DMS53 (cell line): ENCODE data around the gene GCKR.
A peak's percentile ranks its signal among the peaks of the same experiment; 100 is the strongest.
"Not testable (repeated sequence)": the region's sequence is repeated elsewhere in the genome, so short reads cannot be mapped to it uniquely, and the experiment has no call there.

Experiments
- DNase-seq: peaks from one replicate; lab custom pipeline; 2025; lab: John Stamatoyannopoulos, UW

The GCKR gene

DNA sequence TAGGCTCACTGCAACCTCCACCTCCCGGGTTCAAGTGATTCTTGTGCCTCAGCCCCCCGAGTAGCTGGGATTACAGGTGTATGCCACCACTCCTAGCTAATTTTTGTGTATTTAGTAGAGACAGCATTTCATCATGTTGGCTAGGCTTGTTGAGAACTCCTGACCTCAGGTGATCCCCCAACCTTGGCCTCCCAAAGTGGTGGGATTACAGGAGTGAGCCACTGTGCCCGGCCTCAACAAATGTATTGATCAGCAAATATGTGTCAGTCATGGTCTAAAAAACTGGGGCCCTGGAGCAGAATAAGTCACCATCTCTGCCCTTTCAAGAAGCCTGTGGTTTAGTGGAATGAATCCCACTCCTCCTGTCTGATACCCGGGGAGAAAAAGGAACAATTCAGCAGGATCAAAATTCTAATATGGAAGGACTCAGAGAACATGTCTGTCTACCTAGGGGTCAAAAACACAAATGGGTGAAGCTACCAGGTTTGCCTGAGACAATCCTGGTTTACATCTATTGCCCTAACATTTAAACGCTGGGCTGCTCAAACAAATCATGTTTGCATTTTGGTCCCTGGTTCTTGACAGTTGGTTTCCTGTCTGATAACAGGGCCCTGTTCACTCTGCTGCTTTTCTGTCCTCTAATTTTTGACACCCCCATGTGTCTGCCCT is 21.6 kb downstream of the GCKR start:
- no peak for DNase-seq

DNA sequence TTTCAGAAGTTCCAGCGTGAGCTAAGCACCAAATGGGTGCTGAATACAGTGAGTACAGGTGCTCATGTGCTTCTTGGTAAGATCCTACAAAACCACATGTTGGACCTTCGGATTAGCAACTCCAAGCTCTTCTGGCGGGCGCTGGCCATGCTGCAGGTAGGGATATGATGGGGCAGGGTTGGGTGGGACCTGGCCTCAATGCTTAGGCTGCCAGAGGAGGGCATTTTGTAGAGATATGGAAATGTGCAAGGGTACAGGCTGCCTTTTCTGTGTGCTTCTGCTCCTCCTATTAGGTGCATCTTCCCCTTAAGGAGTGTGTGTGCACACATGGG is 22.1 kb downstream of the GCKR start:
- DNase-seq: no peak

DNA sequence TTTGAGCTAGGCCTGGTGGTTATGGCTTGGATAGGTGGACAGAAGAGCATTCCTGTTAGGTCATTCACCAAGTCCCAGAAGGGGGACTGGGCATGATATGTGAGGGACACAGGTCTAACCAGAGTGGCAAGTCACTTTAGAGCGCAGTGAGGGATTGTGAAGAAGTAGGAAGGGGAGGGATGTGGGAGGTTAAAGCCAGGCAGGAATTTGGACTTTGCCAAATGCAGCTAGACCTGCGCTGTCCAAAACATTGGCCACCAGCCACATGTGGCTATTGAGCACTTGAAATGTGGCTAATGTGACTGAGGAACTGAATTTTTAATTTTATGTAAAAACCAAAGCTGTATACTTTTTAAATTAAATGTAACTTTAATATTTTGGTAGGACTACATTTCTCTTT is 23.7 kb downstream of the GCKR start:
- DNase-seq: no peak

DNA sequence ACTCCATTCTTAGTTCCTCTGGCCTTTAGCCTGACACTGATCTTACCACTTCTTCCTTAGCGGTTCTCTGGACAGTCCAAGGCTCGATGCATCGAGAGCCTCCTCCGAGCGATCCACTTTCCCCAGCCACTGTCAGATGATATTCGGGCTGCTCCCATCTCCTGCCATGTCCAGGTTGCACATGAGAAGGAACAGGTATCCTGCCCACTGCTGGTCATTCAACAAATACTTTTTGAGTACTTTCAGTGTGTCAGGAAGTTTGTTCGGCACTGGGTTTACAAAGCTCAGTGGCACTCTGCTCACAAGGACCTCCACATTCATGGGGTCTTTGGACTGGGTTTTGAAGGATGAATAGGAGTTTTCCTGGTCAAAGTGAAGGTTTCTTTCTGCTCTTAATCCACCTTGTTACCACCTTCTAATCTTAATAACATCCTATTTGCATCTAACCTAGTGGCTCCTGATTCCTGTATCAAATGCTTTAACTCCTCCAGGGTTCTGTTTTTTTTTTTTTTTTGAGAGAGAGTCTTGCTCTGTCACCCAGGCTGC is 25.8 kb downstream of the GCKR start:
- no peak for DNase-seq

DNA sequence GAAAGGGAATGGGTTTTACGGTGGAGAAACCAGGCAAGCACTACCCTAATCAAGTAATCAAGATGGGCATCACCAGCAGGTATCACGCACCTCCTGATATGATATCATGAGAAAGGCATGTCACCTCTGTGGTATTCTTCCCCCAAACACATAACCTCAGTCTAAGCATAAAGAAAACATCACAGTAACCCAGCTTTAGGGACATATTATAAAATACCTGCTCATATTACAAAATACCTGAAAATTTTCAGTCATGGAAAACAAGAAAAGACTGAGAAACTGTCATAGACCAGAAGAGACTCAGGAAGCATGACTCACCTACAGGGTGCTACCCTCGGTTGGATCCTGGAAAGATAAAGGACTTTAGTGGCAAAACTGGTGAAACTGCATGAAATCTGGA is 30.5 kb downstream of the GCKR start:
- peak; percentile 51 for DNase-seq

DNA sequence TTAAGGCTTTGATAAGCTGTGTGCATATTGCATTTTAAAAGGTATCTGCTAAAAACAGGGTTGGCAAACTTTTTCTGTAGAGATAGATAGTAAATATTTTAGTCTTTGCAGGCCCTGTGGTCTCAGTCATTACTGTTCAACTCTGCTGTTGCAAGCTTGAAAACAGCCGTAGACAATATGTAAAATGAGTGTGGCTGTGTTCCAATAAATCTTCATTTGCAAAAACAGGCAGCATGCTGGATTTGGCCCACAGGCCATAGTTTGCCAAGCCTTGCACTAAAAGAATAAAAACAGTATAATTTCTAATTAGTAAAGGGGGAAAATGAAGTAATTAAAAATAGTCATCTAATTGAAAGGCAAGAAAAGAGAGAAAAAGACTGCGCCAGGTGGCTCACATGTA is 35.3 kb downstream of the GCKR start:
- DNase-seq: no peak

DNA sequence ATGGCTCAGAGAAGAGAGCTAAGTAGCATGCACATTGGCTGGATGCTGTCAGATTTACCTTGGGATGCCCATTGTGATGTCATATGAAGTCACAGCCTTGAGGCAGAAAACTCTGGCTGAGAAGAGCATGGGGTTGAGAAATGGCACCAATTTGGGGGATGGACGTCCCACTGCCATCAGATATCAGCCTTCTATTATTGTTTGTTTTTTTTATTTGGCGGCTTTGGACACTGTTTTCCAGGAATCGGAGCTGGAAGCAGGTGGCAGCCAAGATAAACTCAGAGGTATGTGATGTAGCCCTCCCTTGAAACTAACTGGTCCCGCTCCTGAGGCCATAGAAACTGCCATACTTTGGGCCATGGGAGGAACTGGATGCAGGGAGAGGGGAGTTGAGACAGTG is 40.6 kb downstream of the GCKR start:
- DNase-seq: no peak

DNA sequence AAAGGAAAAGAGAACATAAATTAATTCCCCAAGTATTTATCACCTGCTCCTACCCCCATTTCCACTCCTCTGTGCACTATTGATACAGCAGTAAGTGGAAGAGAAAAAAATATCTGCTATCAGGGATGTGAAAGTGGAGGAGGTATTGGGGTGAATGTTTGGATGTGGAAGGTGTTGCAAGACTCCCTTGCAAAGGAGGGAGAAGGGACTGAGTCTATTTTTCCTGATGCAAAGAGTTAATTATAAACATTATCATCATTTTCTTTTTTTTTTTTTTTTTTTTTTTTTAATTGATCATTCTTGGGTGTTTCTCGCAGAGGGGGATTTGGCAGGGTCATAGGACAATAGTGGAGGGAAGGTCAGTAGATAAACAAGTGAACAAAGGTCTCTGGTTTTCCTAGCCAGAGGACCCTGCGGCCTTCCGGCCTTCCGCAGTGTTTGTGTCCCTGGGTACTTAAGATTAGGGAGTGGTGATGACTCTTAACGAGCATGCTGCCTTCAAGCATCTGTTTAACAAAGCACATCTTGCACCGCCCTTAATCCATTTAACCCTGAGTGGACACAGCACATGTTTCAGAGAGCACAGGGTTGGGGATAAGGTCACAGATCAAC is 42.3 kb downstream of the GCKR start:
- not testable (repeated sequence) for DNase-seq

DNA sequence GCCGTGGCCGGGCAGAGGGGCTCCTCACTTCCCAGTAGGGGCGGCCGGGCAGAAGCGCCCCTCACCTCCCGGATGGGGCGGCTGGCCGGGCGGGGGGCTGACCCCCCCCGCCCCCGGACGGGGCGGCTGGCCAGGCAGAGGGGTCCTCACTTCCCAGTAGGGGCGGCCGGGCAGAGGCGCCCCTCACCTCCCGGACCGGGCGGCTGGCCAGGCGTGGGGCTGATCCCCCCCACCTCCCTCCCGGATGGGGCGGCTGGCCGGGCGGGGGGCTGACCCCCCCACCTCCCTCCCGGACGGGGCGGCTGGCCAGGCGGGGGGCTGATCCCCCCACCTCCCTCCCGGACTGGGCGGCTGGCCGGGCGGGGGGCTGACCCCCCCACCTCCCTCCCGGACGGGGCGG is 43.0 kb downstream of the GCKR start:
- not testable (repeated sequence) for DNase-seq

DNA sequence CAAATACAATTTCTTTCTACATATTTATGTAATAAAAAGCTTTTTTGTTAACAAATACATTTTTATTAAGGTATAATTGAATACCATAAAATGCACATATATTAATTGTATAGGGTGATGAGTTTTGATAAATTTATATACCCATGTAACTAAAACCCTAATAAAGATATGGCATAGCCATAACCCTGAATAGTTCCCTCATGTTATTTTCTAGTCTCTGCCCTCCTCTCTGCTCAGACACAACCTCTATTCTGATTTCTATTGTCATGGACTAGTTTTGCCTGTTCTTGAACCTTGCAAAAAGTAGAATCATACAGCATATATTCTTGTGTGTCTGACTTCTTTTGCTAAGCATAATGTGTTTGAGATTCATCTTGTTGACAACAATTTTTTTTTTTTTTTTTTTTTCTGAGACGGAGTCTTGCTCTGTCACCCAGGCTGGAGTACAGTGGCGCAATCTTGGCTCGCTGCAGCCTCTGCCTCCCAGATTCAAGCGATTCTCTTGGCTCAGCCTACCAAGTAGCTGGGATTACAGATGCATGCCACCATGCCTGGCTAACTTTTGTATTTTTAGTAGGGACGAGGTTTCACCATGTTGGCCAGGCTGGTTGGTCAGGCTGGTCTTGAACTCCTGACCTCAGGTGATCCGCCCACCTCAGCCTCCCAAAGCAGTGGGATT is 47.6 kb downstream of the GCKR start:
- no peak for DNase-seq

DNA sequence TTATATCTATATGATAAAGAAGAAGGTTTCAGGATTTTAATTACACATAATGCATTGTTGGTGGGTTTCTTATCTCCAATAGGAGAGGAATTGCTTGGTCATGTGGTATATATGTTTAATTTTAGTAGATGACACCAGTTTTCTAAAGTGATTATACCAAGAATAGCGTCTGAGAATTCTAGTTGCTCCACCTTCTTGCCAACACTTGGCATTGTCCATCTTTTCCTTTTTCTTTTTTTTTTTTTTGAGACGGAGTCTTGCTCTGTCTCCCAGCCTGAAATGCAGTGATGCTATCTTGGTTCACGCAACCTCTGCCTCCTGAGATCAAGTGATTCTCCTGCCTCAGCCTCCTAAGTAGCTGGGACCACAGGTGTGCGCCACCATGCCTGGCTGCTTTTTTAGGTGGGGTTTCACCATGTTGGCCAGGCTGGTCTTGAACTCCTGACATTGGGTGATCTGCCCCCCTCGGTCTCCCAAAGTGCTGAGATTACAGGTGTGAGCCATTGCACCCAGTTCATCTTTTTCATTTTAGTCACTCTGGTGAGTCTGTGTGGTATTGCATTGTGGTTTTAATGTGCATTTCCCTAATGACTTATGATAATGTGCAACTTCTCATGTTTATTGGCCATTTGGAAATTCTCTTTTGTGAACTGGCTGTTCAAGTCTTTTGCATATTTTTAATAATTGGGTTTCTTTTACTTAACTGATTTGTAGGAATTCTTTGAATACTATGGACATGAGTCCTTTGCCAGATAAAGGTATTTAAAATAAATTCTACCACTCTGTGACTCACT is 48.9 kb downstream of the GCKR start:
- no peak for DNase-seq

DNA sequence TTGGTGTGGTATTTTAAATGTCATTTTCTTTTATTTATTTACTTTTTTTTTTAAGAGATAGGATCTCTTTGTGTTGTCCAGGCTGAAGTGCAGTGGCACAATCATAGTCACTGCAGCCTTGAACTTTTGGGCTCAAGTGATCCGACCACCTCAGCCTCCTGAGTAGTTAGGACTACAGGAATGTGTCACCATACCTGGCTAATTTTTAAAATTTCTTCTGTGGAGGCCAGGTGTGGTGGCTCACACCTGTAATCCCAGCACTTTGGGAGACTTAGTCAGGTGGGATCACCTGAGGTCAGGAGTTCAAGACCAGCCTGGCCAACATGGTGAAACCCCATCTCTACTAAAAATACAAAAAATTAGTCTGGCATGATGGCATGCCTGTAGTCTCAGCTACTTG is 52.7 kb downstream of the GCKR start:
- no peak for DNase-seq

DNA sequence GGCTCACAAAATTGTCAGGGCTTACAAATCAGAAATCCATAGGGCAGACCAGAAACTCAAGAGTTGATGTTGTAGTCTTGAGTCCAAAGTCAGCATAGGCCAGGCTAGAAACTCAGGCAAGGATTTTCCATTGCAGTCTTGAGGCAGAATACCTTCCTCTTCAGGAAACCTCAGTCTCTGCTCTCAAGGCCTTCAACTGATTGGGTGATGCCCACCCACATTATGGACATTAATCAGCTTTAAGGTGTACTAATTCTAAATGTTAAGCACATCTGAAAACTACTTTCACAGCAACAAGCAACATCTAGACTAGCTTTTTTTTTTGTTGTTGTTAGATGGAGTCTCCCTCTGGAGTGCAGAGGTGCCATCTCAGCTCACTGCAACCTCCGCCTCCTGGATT is 54.9 kb downstream of the GCKR start:
- no peak for DNase-seq

DNA sequence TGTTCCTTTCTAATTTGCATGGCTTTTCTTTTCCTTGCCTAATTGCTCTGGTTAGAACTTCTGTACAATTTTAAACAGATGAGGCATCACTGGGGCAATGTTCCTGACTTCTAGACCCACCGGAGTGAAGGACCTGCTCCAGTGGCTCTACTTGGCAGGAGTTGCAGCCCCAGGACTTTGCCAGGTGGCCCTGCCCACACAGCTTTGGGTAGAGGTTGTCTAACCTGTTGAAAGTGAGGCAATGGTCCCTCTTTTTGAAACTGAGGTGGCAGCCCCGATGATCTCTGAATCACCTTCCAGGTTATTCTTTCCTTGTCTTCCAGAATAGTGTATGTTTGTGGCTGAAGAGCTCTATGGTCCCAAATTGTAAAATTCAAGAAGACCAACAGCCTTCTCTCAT is 56.3 kb downstream of the GCKR start:
- no peak for DNase-seq

DNA sequence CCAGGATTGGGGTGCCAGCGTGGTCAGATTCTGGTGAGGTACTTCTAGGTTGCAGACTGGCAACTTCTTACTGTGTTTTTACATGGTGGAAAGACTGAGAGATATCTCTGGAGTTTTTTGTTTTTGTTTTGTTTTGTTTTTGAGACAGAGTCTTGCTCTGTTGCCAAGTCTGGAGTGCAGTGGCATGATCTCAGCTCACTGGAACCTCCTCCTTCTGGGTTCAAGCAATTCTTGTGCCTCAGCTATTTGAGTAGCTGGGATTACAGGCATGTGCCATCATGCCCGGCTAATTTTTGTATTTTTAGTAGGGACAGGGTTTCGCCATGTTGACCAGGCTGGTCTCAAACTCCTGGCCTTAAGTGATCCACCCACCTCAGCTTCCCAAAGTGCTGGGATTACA is 57.8 kb downstream of the GCKR start:
- not testable (repeated sequence) for DNase-seq

DNA sequence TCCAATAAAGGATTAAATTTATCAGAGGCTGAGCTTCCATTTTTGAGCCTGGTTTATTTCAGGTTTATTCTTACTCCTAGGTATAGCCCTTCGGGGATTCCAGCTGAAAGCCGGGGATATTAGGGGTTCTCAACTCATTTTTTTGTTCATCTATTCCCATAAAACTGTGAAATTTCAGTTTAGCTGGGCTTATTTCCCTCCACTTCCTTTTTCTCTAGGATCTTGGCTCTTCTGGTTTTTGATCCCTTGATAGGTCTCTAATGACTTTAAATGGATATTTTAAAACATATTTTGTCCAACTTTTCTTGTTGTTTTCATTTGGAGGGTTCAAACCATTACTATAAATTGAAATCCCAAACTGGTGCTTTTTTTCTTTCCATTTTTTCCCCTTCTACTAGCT is 62.6 kb downstream of the GCKR start:
- DNase-seq: no peak

DNA sequence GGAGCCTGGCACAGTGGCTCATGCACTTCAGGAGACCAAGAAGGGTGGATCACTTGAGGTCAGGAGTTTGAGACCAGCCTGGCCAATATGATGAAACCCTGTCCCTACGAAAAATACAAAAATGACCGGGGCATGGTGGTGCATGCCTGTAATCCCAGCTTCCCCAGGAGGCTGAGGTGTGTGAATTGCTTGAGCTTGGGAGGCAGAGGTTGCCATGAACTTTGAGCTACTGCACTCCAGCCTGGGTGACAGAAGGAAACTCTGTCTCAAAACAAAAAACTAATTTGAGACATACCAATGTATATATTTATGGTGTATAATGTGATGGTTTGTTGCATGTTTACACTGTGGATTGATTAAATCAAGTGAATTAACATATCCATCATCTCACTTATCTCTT is 64.4 kb downstream of the GCKR start:
- no peak for DNase-seq

DNA sequence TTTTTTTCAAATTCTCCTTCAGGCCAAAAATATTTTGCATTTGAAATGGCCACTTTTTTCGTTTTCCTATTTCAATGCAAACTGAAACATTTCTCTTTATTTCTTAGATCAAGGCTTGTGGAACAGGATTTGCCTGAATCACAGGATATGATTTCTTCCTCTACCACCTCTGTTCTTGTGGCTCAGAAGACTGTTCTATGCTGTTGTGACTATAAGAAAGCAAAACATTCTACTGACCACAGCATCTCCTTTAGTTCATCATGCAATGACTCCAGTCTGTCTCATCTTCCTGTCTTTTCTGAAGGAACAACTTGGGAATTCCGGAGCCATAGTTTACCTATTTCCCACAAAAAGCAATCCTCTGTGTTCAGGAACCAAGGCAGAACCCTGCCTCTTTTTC is 70.0 kb downstream of the GCKR start:
- no peak for DNase-seq

DNA sequence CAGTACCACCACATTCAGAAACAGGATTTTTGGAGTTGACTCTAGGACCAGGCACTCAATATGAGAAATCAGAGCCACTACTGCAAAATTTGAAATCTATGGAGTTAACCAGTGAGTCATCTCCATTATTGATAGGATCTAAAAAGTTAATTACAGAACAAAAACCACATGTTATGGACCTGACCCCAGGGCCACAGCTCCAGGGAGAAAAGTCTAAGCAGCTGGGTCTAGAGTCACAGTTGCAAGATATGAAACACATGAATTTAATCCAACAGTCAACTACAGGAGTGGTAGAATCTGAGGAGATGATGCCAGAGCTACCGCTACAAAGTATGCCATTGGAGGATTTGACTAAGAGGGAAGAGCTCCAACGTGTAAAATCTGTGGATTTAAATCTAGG is 72.8 kb downstream of the GCKR start:
- no peak for DNase-seq

DNA sequence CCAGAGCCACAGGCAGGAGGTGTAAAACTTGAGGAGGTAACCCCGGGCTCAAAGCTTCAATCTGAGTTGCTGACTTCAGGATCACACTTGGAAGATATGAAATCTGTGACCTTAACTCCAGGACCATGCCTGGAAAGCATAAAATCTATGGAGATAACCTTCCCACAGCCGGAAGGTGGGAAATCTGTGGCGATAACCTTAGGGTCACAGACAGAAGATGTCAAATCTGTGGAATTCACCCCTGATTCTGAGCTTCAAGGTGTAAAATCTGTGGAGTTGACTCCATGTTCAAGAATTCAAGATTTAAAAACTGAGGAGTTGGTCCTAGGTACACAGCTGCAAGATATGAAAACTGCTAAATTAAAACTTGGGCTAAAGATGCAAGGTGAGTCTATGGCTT is 74.6 kb downstream of the GCKR start:
- no peak for DNase-seq

DNA sequence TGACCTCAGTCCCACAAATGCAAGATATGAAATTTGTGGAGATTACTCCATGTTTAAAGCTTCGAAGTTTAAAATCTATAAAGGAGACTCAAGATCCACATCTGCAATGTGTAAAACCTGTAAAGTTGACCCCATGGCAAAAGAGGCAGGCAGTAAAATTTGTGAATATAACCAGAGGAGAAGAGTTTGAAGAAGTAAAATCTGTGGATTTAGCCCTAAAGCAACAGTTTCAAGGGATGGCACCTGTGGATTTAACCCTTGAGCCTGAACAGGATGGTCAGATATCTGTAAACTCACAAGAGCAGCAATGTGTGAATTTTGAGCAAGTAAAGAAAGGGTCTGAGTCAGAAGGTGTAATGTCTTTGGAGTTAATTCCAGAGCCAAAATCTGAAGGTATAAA is 75.0 kb downstream of the GCKR start:
- no peak for DNase-seq

DNA sequence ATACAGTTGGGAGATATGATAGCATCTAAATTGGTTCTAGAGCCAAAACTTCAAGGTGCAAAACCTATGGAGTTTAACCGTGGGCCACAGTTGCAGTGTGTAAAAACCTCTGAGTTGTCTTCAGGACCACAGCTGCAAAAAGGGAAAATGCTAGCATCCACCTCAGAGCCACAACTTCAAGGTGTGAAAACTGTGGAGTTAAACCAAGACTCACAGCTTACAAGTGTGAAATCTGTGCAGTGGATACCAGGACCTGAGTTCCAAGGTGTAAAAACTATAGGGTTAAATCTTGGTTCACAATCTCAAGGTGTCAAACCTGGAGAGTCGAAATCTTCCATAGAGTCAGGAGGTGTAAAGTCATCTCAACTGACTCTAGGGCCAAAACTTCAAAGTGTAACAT is 75.8 kb downstream of the GCKR start:
- no peak for DNase-seq

DNA sequence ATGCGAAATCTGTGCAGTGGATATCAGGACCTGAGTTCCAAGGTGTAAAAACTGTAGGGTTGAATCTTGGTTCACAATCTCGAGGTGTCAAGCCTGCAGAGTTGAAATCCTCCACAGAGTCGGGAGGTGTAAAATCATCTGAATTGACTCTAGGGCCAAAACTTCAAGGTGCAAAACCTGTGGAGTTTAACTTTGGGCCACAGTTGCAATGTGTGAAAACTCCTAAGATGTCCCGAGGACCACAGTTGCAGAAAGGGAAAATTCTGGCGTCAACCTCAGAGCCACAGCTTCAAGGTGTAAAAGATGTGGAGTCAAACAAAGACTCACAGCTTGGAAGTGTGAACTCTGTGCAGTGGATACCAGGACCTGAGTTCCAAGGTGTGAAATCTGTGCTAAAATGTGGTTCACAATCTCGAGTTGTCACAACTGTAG is 76.4 kb downstream of the GCKR start:
- DNase-seq: no peak
